Fibroblast of lung (primary cell): ENCODE results near the gene NHP2.

Experiments
- EZH2 ChIP-seq: IDR thresholded peaks from 2 replicates; pipeline ENCODE4 v1.5.1; 2012; ENCODE audit warnings: low read length, control low read depth, mild to moderate bottlenecking; ENCODE audit errors: missing control alignments
- TF ChIP-seq, protein P1 (sequence below), 2 donors: IDR thresholded peaks in 1 of 2; conservative IDR thresholded peaks in 1 of 2; 1 replicate in 1 of 2; 2 replicates in 1 of 2; pipeline ENCODE4 v1.5.1; 2011 to 2012; ENCODE audit warnings: low read length in 2 of 2, control low read depth in 1 of 2, inconsistent platforms in 1 of 2, low read depth in 1 of 2, mild to moderate bottlenecking in 1 of 2

DNA sequence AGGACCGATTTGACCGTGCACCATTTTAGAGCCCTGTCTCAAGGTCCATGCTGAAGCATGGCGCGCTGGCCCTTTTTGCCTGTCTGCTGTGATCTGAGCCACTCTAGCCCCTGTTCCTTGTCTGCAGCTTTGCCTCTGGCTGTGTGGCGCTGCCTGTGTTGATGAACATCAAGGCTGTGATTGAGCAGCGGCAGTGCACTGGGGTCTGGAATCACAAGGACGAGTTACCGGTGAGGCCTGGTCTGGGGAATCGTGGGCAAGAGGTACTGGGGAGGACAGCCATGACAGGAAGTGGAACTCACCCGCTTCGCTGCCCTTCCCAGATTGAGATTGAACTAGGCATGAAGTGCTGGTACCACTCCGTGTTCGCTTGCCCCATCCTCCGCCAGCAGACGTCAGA is 6.3 kb downstream of the NHP2 start:
- TF ChIP-seq, protein P1, sequence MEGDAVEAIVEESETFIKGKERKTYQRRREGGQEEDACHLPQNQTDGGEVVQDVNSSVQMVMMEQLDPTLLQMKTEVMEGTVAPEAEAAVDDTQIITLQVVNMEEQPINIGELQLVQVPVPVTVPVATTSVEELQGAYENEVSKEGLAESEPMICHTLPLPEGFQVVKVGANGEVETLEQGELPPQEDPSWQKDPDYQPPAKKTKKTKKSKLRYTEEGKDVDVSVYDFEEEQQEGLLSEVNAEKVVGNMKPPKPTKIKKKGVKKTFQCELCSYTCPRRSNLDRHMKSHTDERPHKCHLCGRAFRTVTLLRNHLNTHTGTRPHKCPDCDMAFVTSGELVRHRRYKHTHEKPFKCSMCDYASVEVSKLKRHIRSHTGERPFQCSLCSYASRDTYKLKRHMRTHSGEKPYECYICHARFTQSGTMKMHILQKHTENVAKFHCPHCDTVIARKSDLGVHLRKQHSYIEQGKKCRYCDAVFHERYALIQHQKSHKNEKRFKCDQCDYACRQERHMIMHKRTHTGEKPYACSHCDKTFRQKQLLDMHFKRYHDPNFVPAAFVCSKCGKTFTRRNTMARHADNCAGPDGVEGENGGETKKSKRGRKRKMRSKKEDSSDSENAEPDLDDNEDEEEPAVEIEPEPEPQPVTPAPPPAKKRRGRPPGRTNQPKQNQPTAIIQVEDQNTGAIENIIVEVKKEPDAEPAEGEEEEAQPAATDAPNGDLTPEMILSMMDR (conservative IDR thresholded peaks at IDR 0.05 in 1 of 2, IDR thresholded peaks at IDR 0.05 in 1 of 2; ENCODE audit: low read depth in 1 of 2, low read length in 2 of 2): no peak
- no peak for TF ChIP-seq EZH2
